MM.1S (cell line): ENCODE measurements around the gene TMCO6.

Experiments
- DNase-seq: peaks from one replicate; pipeline ENCODE4 v3.0.0-alpha.2; 2015
- H2AFZ ChIP-seq: fragments of 300-600 bp; sonication (generic); 2 replicates; pipeline ENCODE4 v1.6.0; 2016; ENCODE audit warnings: antibody characterized with exemption, low read length
- H3F3A ChIP-seq: fragments of 300-600 bp; sonication (generic); 2 replicates; pipeline ENCODE4 v1.6.1; 2016; ENCODE audit warnings: mild to moderate bottlenecking, antibody characterized with exemption, low read length, moderate library complexity, mixed read lengths; ENCODE audit not compliant: insufficient read depth
- H3K27ac ChIP-seq: fragments of 300-600 bp; sonication (generic); 2 replicates; pipeline ENCODE4 v1.5.1; 2016; ENCODE audit warnings: mild to moderate bottlenecking, low read length
- H3K27me3 ChIP-seq: fragments of 300-600 bp; sonication (generic); replicated peaks from 2 replicates; pipeline ENCODE4 v1.6.0; 2016; ENCODE audit warnings: low read length; ENCODE audit not compliant: insufficient read depth
- H3K36me3 ChIP-seq: fragments of 300-600 bp; sonication (generic); replicated peaks from 2 replicates; pipeline ENCODE4 v1.6.1; 2016; ENCODE audit warnings: mild to moderate bottlenecking, low read length, mixed read lengths; ENCODE audit not compliant: insufficient read depth
- H3K4me1 ChIP-seq: fragments of 300-600 bp; sonication (generic); 2 replicates; pipeline ENCODE4 v1.6.1; 2016; ENCODE audit warnings: low read length, mixed read lengths
- H3K4me2 ChIP-seq: fragments of 300-600 bp; sonication (generic); 2 replicates; pipeline ENCODE4 v1.6.0; 2016; ENCODE audit warnings: low read depth, low read length
- H3K4me3 ChIP-seq: fragments of 300-600 bp; sonication (generic); 2 replicates; pipeline ENCODE4 v1.5.1; 2016; ENCODE audit warnings: low read length, mixed read lengths
- H3K79me2 ChIP-seq: fragments of 300-600 bp; sonication (generic); 2 replicates; pipeline ENCODE4 v1.6.1; 2016; ENCODE audit warnings: mixed run types, low read length, mixed read lengths
- H3K9ac ChIP-seq: fragments of 300-600 bp; sonication (generic); 2 replicates; pipeline ENCODE4 v1.6.1; 2016; ENCODE audit warnings: low read length, mixed read lengths
- H3K9me2 ChIP-seq: fragments of 300-600 bp; sonication (generic); replicated peaks from 2 replicates; pipeline ENCODE4 v1.6.1; 2016; ENCODE audit warnings: mild to moderate bottlenecking, low read length, mixed read lengths; ENCODE audit not compliant: insufficient read depth
- H3K9me3 ChIP-seq: fragments of 300-600 bp; sonication (generic); replicated peaks from 2 replicates; pipeline ENCODE4 v1.6.1; 2016; ENCODE audit warnings: mild to moderate bottlenecking, low read length, mixed read lengths; ENCODE audit not compliant: insufficient read depth
- H4K20me1 ChIP-seq: fragments of 300-600 bp; sonication (generic); 2 replicates; pipeline ENCODE4 v1.6.1; 2016; ENCODE audit warnings: mild to moderate bottlenecking, low read length, moderate library complexity, mixed read lengths; ENCODE audit not compliant: insufficient read depth
- CTCF ChIP-seq: fragments of 300-600 bp; sonication (generic); IDR thresholded peaks from 2 replicates; pipeline ENCODE4 v1.5.1; 2016; ENCODE audit warnings: antibody characterized with exemption, low read length, mixed read lengths
- EZH2 ChIP-seq: fragments of 300-600 bp; sonication (generic); optimal IDR thresholded peaks from 2 replicates; pipeline ENCODE3; 2017; ENCODE audit warnings: low read depth, mild to moderate bottlenecking, antibody characterized with exemption, low read length, mixed read lengths
- EZH2phosphoT487 ChIP-seq: fragments of 300-600 bp; sonication (generic); IDR thresholded peaks from 2 replicates; pipeline ENCODE4 v1.6.1; 2018; ENCODE audit warnings: antibody characterized with exemption, low read length

Gene TMCO6

GRCh38 chr5:140628711-140629110, 10.5 kb upstream of the TMCO6 start:
- H3F3A ChIP-seq, result no peaks in the 10 kb centered on the region
- no peak overlapping the region for H3K4me2 ChIP-seq
- 0 out of 2 replicates have a peak, but pooled peaks cover 2% of the 10 kb centered on the region for H3K4me1 ChIP-seq
- no peak overlapping the region for H3K27ac ChIP-seq
- H3K4me3 ChIP-seq, result no peak overlapping the region
- H3K79me2 ChIP-seq, result no peaks in the 10 kb centered on the region
- H3K9ac ChIP-seq, result no peak overlapping the region
- H3K36me3 ChIP-seq, result no peaks in the 10 kb centered on the region
- 0 out of 2 replicates have a peak, but pooled peaks cover 6% of the 10 kb centered on the region for H3K27me3 ChIP-seq
- TF ChIP-seq CTCF, result no peak
- no peak for TF ChIP-seq EZH2phosphoT487
- no peak for TF ChIP-seq EZH2
- H2AFZ ChIP-seq, result no peak overlapping the region
- no peaks in the 10 kb centered on the region for H3K9me3 ChIP-seq
- no peak for DNase-seq
- no peaks in the 10 kb centered on the region for H4K20me1 ChIP-seq
- H3K9me2 ChIP-seq, result no peaks in the 10 kb centered on the region

GRCh38 chr5:140630292-140631035, 8.8 kb upstream of the TMCO6 start:
- no peaks in the 10 kb centered on the region for H4K20me1 ChIP-seq
- TF ChIP-seq CTCF (no peak), EZH2 (no peak), EZH2phosphoT487 (no peak)
- no peak for DNase-seq
- 0 out of 2 replicates have a peak, but pooled peaks cover 6% of the 10 kb centered on the region for H3K27me3 ChIP-seq
- no peak overlapping the region for H3K4me2 ChIP-seq
- H3K9ac ChIP-seq, result no peak overlapping the region
- no peak overlapping the region for H2AFZ ChIP-seq
- no peak overlapping the region for H3K4me3 ChIP-seq
- no peaks in the 10 kb centered on the region for H3K79me2 ChIP-seq
- H3K4me1 ChIP-seq, result 0 out of 2 replicates have a peak, but pooled peaks cover 2% of the 10 kb centered on the region
- no peaks in the 10 kb centered on the region for H3K36me3 ChIP-seq
- H3F3A ChIP-seq, result peaks cover 5% of the 10 kb centered on the region
- H3K9me2 ChIP-seq, result no peaks in the 10 kb centered on the region
- no peaks in the 10 kb centered on the region for H3K9me3 ChIP-seq
- H3K27ac ChIP-seq, result no peak overlapping the region

- Histone ChIP-seq H3K79me2 (no peaks in the 10 kb centered on the region), H3K9me2 (no peaks in the 10 kb centered on the region), H3K36me3 (no peaks in the 10 kb centered on the region), H3K27me3 (0 out of 2 replicates have a peak, but pooled peaks cover 6% of the 10 kb centered on the region), H3F3A (peaks cover 8% of the 10 kb centered on the region), H3K4me3 (no peak overlapping the region), H3K9ac (no peak overlapping the region), H3K27ac (no peak overlapping the region), H4K20me1 (no peaks in the 10 kb centered on the region), H2AFZ (no peak overlapping the region), H3K4me1 (0 out of 2 replicates have a peak, but pooled peaks cover 2% of the 10 kb centered on the region), H3K4me2 (no peak overlapping the region), H3K9me3 (no peaks in the 10 kb centered on the region)
- no peak for DNase-seq
- TF ChIP-seq EZH2phosphoT487 (no peak), EZH2 (no peak), CTCF (no peak)
Measured at GRCh38 chr5:140631036-140631417, 8.2 kb upstream of the TMCO6 start.
